SK-N-SH treated with all-trans-retinoic acid at 6 μM for 48 hours (cell line): ENCODE results near the gene SETDB2.

ENCODE experiments used
- ATAC-seq: fragments of 200-7000 bp; cut with Tn5 transposase; 3 replicates; pipeline ENCODE4 v1.9.1; 2020; ENCODE audit warnings: mild to moderate bottlenecking, moderate library complexity
- ARNTL ChIP-seq: fragments of 450-650 bp; formaldehyde crosslinking; IDR thresholded peaks from 2 replicates; pipeline ENCODE4 v1.5.0; 2020; ENCODE audit warnings: low read depth, mild to moderate bottlenecking, moderate library complexity, borderline replicate concordance
- BACH2 ChIP-seq: fragments of 250-450 bp; sonication (Bioruptor Pico); IDR thresholded peaks from 2 replicates; pipeline ENCODE4 v1.9.0; 2021; ENCODE audit warnings: mild to moderate bottlenecking, borderline replicate concordance
- CSDC2 ChIP-seq: fragments of 250-450 bp; sonication (Bioruptor Pico); IDR thresholded peaks from 2 replicates; pipeline ENCODE4 v1.5.0; 2020; ENCODE audit warnings: mild to moderate bottlenecking, moderate library complexity
- CSRNP3 ChIP-seq: fragments of 250-450 bp; sonication (Bioruptor Pico); IDR thresholded peaks from 2 replicates; pipeline ENCODE4 v1.5.1; 2021; ENCODE audit warnings: mild to moderate bottlenecking, moderate library complexity
- ESRRG ChIP-seq: fragments of 250-450 bp; sonication (Bioruptor Pico); IDR thresholded peaks from 2 replicates; pipeline ENCODE4 v1.6.1; 2021; ENCODE audit warnings: mild to moderate bottlenecking
- GLIS3 ChIP-seq: fragments of 250-450 bp; sonication (Bioruptor Pico); IDR thresholded peaks from 2 replicates; pipeline ENCODE4 v1.5.0; 2020; ENCODE audit warnings: mild to moderate bottlenecking, moderate library complexity
- ISL1 ChIP-seq: fragments of 250-450 bp; sonication (Bioruptor Pico); IDR thresholded peaks from 2 replicates; pipeline ENCODE4 v2.1.2; 2022; ENCODE audit warnings: mild to moderate bottlenecking, moderate library complexity
- OSR1 ChIP-seq: fragments of 250-450 bp; sonication (Bioruptor Pico); IDR thresholded peaks from 2 replicates; pipeline ENCODE4 v1.8.0; 2022; ENCODE audit warnings: moderate library complexity, mild to moderate bottlenecking, inconsistent platforms
- PPARA ChIP-seq: fragments of 250-450 bp; sonication (Bioruptor Pico); IDR thresholded peaks from 2 replicates; pipeline ENCODE4 v1.5.0; 2020; ENCODE audit warnings: mild to moderate bottlenecking, borderline replicate concordance
- SNAI2 ChIP-seq: fragments of 250-450 bp; sonication (Bioruptor Pico); IDR thresholded peaks from 2 replicates; pipeline ENCODE4 v1.5.0; 2020; ENCODE audit warnings: mild to moderate bottlenecking, moderate library complexity
- TOX ChIP-seq: fragments of 250-450 bp; sonication (Bioruptor Pico); IDR thresholded peaks from 2 replicates; pipeline ENCODE4 v1.8.0; 2021; ENCODE audit warnings: mild to moderate bottlenecking, moderate library complexity, borderline replicate concordance
- TSHZ2 ChIP-seq: fragments of 250-450 bp; sonication (Bioruptor Pico); IDR thresholded peaks from 2 replicates; pipeline ENCODE4 v1.5.0; 2020; ENCODE audit warnings: mild to moderate bottlenecking, moderate library complexity
- ZC3H10 ChIP-seq: fragments of 250-450 bp; sonication (Bioruptor Pico); IDR thresholded peaks from 2 replicates; pipeline ENCODE4 v1.5.1; 2021; ENCODE audit warnings: mild to moderate bottlenecking, moderate library complexity
- ZFP3 ChIP-seq: fragments of 250-450 bp; sonication (Bioruptor Pico); IDR thresholded peaks from 2 replicates; pipeline ENCODE4 v1.5.0; 2020; ENCODE audit warnings: mild to moderate bottlenecking, moderate library complexity
- ZFP30 ChIP-seq: fragments of 450-650 bp; formaldehyde crosslinking; IDR thresholded peaks from 2 replicates; pipeline ENCODE4 v1.5.0; 2022; ENCODE audit warnings: mild to moderate bottlenecking, moderate library complexity
- ZNF70 ChIP-seq: fragments of 450-650 bp; formaldehyde crosslinking; IDR thresholded peaks from 2 replicates; pipeline ENCODE4 v1.5.0; 2020; ENCODE audit warnings: mild to moderate bottlenecking, moderate library complexity
- ZNF8 ChIP-seq: fragments of 450-650 bp; formaldehyde crosslinking; IDR thresholded peaks from 2 replicates; pipeline ENCODE4 v1.5.0; 2020; ENCODE audit warnings: mild to moderate bottlenecking, moderate library complexity
- TF ChIP-seq, protein P1 (sequence below): fragments of 250-450 bp; sonication (Bioruptor Pico); IDR thresholded peaks from 2 replicates; pipeline ENCODE4 v1.8.0; 2021; ENCODE audit warnings: low read depth, mild to moderate bottlenecking, moderate library complexity, borderline replicate concordance
- TF ChIP-seq, protein P2 (sequence below): fragments of 250-450 bp; sonication (Bioruptor Pico); IDR thresholded peaks from 2 replicates; pipeline ENCODE4 v1.5.1; 2020; ENCODE audit warnings: low read depth, mild to moderate bottlenecking, moderate library complexity
- TF ChIP-seq, protein P3 (sequence below): fragments of 250-450 bp; sonication (Bioruptor Pico); IDR thresholded peaks from 2 replicates; pipeline ENCODE4 v1.8.0; 2020; ENCODE audit warnings: mild to moderate bottlenecking, moderate library complexity, borderline replicate concordance

The SETDB2 gene

GRCh38 chr13:49532593-49532992 is 88.5 kb downstream of the SETDB2 start:
- TF ChIP-seq BACH2 = no peak
- no peak for TF ChIP-seq TSHZ2 (CRISPR knock-in tag)
- no peak for ATAC-seq

DNA sequence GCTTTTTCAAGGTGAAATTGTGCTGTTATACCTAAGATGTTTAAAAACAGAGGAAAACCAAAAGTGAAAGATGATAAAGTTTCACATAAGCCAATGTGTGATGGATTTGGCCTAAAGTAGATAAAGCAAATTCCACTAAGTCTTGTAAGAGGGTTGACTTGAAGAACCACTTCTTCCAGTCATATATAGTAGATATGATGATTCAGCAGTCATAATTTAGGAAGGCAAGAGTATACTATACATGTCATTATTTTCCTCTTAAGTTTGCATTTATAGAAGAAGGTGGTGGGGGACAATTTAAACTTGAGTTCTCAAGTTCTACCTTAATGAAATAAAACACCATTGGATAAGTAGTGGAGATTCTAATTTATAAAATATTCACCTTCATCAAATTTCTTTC is 88.9 kb downstream of the SETDB2 start:
- ATAC-seq = no peak
- TF ChIP-seq ZNF70 (no peak), GLIS3 (no peak), ZFP30 (CRISPR knock-in tag) (no peak)

DNA sequence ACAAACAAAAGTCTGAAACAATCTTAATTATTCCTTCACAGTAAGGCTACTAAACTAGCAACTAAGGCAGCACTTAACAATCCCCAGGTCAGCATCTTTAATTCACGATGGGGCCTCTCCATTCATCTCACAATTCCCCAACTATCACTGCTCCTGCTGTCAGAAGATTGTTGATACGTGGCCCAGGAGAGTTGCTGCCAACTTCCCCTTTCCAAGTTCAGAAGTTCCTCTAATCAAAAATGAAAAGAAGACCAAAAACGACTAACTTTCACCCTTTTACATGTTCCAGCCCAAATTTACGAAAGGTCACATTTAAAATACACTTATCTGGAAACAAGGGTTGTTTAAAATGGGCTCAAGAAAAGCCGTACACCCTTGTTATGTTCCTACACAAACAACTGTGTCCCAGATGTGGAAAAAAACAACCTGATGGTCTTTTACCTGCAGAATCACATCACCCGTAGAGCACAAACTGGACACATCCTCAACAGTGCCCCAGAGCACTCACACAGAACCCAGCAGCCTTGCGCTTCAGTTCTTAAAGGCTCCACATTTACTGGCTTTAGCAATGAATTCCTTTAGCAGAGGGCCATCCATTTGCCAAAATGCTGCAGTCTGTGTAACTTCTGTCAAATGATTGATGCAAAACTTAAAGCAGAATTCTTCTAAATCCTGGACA is 89.7 kb downstream of the SETDB2 start:
- TF ChIP-seq OSR1 (CRISPR knock-in tag) (no peak), ZNF8 (CRISPR knock-in tag) (no peak), TSHZ2 (CRISPR knock-in tag) (no peak), ESRRG (CRISPR knock-in tag) (no peak), ZFP30 (CRISPR knock-in tag) (no peak), GLIS3 (no peak), PPARA (CRISPR knock-in tag) (no peak), SNAI2 (no peak), TOX (CRISPR knock-in tag) (no peak), ZNF70 (no peak), ARNTL (CRISPR knock-in tag) (no peak), ISL1 (CRISPR knock-in tag) (no peak), CSRNP3 (CRISPR knock-in tag) (no peak), CSDC2 (CRISPR knock-in tag) (no peak), ZFP3 (CRISPR knock-in tag) (no peak), BACH2 (no peak)
- TF ChIP-seq, protein P1, sequence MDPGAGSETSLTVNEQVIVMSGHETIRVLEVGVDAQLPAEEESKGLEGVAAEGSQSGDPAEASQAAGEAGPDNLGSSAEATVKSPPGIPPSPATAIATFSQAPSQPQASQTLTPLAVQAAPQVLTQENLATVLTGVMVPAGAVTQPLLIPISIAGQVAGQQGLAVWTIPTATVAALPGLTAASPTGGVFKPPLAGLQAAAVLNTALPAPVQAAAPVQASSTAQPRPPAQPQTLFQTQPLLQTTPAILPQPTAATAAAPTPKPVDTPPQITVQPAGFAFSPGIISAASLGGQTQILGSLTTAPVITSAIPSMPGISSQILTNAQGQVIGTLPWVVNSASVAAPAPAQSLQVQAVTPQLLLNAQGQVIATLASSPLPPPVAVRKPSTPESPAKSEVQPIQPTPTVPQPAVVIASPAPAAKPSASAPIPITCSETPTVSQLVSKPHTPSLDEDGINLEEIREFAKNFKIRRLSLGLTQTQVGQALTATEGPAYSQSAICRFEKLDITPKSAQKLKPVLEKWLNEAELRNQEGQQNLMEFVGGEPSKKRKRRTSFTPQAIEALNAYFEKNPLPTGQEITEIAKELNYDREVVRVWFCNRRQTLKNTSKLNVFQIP (CRISPR knock-in tag) = no peak

GRCh38 chr13:49536144-49536873 is 92.2 kb downstream of the SETDB2 start:
- ATAC-seq = no peak
- TF ChIP-seq ZNF70 (no peak), BACH2 (no peak), SNAI2 (no peak), ZC3H10 (CRISPR knock-in tag) (no peak), ZFP30 (CRISPR knock-in tag) (no peak), CSDC2 (CRISPR knock-in tag) (no peak), TSHZ2 (CRISPR knock-in tag) (no peak)
- TF ChIP-seq, protein P2, sequence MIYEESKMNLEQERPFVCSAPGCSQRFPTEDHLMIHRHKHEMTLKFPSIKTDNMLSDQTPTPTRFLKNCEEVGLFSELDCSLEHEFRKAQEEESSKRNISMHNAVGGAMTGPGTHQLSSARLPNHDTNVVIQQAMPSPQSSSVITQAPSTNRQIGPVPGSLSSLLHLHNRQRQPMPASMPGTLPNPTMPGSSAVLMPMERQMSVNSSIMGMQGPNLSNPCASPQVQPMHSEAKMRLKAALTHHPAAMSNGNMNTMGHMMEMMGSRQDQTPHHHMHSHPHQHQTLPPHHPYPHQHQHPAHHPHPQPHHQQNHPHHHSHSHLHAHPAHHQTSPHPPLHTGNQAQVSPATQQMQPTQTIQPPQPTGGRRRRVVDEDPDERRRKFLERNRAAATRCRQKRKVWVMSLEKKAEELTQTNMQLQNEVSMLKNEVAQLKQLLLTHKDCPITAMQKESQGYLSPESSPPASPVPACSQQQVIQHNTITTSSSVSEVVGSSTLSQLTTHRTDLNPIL (CRISPR knock-in tag) = no peak
- TF ChIP-seq, protein P3, sequence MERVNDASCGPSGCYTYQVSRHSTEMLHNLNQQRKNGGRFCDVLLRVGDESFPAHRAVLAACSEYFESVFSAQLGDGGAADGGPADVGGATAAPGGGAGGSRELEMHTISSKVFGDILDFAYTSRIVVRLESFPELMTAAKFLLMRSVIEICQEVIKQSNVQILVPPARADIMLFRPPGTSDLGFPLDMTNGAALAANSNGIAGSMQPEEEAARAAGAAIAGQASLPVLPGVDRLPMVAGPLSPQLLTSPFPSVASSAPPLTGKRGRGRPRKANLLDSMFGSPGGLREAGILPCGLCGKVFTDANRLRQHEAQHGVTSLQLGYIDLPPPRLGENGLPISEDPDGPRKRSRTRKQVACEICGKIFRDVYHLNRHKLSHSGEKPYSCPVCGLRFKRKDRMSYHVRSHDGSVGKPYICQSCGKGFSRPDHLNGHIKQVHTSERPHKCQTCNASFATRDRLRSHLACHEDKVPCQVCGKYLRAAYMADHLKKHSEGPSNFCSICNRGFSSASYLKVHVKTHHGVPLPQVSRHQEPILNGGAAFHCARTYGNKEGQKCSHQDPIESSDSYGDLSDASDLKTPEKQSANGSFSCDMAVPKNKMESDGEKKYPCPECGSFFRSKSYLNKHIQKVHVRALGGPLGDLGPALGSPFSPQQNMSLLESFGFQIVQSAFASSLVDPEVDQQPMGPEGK (CRISPR knock-in tag) = no peak

More for the DNA sequence above, 89.7 kb downstream of the SETDB2 start:
- ATAC-seq = no peak
